ENCODE data around the gene PKD1L1. TPM values are rescaled to one million over a fixed set of nuclear protein-coding genes. Genes with fewer than 3 reads are reported as not detected.

The PKD1L1 gene
- total RNA-seq, 6 experiments from 2014 or later, result 0.13 to 1.4 (median 0.51) TPM; not detected in 1

DNA sequence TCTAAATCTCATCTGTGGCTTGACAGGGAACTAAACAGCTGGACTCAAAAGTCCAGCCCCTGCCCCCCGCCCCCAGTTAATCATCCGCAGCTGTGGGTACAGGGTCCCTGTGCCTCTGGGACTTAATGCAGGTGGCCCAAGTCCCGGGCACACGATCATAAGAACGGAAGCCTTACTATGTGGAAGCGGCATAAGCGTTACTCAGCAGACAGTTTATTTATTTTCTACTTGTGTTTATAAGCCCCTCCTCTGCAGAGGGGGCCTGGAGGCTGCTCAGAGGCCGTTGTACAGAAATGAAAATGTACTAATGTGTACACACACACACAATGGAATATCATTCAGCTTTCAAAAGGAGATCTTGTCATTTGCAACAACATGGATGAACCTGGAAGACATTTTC lies 208.4 kb downstream of the PKD1L1 start:
- DNase-seq, result no peak
- Histone ChIP-seq H3K27ac (no peak overlapping the region), H3K36me3 (no peaks in the 10 kb centered on the region), H3K4me3 (no peak overlapping the region), H3K27me3 (no peaks in the 10 kb centered on the region), H3K9me3 (no peaks in the 10 kb centered on the region), H3K4me1 (no peaks in the 10 kb centered on the region)
- TF ChIP-seq, protein P1, sequence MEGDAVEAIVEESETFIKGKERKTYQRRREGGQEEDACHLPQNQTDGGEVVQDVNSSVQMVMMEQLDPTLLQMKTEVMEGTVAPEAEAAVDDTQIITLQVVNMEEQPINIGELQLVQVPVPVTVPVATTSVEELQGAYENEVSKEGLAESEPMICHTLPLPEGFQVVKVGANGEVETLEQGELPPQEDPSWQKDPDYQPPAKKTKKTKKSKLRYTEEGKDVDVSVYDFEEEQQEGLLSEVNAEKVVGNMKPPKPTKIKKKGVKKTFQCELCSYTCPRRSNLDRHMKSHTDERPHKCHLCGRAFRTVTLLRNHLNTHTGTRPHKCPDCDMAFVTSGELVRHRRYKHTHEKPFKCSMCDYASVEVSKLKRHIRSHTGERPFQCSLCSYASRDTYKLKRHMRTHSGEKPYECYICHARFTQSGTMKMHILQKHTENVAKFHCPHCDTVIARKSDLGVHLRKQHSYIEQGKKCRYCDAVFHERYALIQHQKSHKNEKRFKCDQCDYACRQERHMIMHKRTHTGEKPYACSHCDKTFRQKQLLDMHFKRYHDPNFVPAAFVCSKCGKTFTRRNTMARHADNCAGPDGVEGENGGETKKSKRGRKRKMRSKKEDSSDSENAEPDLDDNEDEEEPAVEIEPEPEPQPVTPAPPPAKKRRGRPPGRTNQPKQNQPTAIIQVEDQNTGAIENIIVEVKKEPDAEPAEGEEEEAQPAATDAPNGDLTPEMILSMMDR (IDR thresholded peaks at IDR 0.05), result no peak
- TF ChIP-seq POLR2A (IDR thresholded peaks at IDR 0.05), result no peak
- no peak for ATAC-seq
- intact Hi-C loops (cut with DNase I), result no loop called here
- WGBS (ENCODE audit: insufficient coverage, low coverage, low lambda C conversion rate, missing lambda C conversion rate), result 86% methylated on average over 8 of the region's 8 CpGs

DNA sequence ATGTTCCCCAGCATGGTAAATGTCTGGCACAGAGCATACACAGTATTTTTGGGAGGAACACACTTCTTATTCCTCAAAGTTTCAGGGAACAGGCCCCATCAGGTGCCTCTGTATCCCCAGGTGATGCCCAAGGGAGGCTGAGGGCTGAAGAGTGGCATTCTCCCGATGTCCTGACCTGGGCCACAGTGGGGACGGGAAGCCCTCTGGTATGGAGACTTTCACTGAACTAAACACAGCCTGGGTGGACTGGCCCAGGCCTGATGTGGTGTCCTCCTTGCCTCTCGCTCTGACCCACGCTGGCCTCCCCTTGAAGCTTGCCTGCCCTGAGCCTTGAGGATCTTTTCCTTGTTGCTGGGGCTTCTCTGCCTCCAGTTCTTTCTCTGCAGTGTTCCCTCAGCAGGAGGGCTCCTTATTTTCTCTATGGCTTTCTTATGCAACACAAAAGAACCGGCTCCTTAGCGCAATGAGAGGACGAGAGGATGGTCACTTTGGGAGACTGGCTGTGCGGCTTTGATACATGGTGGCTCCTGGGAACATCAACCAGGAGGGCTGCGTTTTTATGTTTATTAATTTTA lies 208.9 kb downstream of the PKD1L1 start:
- Histone ChIP-seq H3K27me3 (no peaks in the 10 kb centered on the region), H3K27ac (no peak overlapping the region), H3K4me1 (no peaks in the 10 kb centered on the region), H3K9me3 (no peaks in the 10 kb centered on the region), H3K36me3 (no peaks in the 10 kb centered on the region), H3K4me3 (no peak overlapping the region)
- intact Hi-C loops (cut with DNase I), result no loop called here
- 82% methylated on average over 5 of the region's 9 CpGs for WGBS (ENCODE audit: insufficient coverage, low coverage, low lambda C conversion rate, missing lambda C conversion rate)
- ATAC-seq (no peak), DNase-seq (no peak)
- TF ChIP-seq, protein P1 (IDR thresholded peaks at IDR 0.05), result no peak
- no peak for TF ChIP-seq POLR2A (IDR thresholded peaks at IDR 0.05)

DNA sequence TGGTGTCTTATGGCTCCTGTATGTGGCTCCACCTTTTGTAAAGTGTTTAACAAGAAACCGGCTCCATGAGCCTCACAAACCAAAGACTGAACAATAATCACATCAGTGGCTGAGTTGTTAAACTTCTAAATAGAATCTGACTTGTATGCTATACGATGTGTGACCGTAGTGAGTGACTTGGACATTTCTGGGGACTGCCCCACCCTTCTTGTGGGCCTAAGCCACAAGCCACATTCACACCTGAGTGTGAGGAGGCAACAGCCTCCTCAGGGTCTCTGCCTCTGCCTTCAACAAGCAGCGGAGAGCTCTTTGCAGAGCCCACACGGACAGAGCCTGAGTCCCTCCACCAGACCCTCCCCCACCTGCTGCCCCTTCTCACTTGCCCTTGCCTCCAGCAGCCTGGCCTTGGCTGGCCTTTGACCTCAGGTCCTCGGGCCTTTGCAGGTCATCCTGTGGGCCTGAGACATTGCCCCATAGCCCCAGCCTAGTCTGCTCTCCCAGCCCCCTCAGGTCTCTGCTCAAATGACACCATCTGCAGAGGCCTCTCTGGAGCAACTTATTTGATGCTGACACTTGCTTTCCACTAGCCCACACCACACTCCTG lies 209.6 kb downstream of the PKD1L1 start:
- intact Hi-C loops (cut with DNase I), result no loop called here
- ATAC-seq (peak in 1 of 4 donors; percentile 20), DNase-seq (no peak)

DNA sequence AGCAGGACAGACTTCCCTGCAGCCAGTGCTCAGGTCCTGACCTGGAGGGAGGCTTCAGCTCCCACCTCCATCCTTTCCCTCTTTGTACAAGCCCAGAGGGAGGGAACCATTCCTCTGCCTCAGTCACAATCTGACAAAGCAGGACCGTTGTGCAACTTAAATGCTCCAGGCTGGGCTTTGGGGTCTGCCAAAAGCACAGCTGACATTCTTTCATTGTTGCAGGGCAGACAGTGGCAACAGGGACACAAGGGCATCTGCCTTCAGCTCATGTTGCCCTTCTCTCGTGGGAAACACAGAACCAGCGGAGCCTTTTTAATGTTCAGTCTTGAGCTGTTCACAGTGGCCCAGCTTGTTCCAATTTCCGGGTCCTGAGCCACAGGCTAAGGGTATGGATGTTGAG lies 210.7 kb downstream of the PKD1L1 start:
- TF ChIP-seq POLR2A (IDR thresholded peaks at IDR 0.05), result no peak
- TF ChIP-seq, protein P1 (IDR thresholded peaks at IDR 0.05), result no peak
- no peaks in the 10 kb centered on the region for H3K9me3 ChIP-seq
- no peaks in the 10 kb centered on the region for H3K27me3 ChIP-seq
- intact Hi-C loops (cut with DNase I), result no loop called here
- no CpG with 5 or more reads among the region's 4 CpGs for WGBS (ENCODE audit: insufficient coverage, low coverage, low lambda C conversion rate, missing lambda C conversion rate)
- H3K4me3 ChIP-seq, result no peak overlapping the region
- no peaks in the 10 kb centered on the region for H3K36me3 ChIP-seq
- H3K27ac ChIP-seq, result no peak overlapping the region
- no peaks in the 10 kb centered on the region for H3K4me1 ChIP-seq
- ATAC-seq, result no peak
- no peak for DNase-seq

More for the DNA sequence above, 209.6 kb downstream of the PKD1L1 start:
- no peak overlapping the region for H3K27ac ChIP-seq
- H3K36me3 ChIP-seq, result no peaks in the 10 kb centered on the region
- no peaks in the 10 kb centered on the region for H3K27me3 ChIP-seq
- TF ChIP-seq POLR2A (IDR thresholded peaks at IDR 0.05), result no peak
- TF ChIP-seq, protein P1 (IDR thresholded peaks at IDR 0.05), result no peak
- no peaks in the 10 kb centered on the region for H3K4me1 ChIP-seq
- WGBS (ENCODE audit: insufficient coverage, low coverage, low lambda C conversion rate, missing lambda C conversion rate), result 63% methylated on average over 4 of the region's 6 CpGs
- H3K9me3 ChIP-seq, result no peaks in the 10 kb centered on the region
- H3K4me3 ChIP-seq, result no peak overlapping the region

Measured in right lobe of liver (tissue), 6 donors.